Brain pericyte (primary cell): ENCODE data around the gene DMRT3.
"Not testable (repeated sequence)": the region's sequence is repeated elsewhere in the genome, so short reads cannot be mapped to it uniquely, and the experiment has no call there.

Source experiments
- DNase-seq: peaks from one replicate; pipeline ENCODE4 v3.0.0-alpha.2; 2012; ENCODE audit warnings: low read depth, low spot score

Gene DMRT3

GRCh38 chr9:971901-972500 is 4.5 kb upstream of the DMRT3 start:
- no peak for DNase-seq

- no peak for DNase-seq
Measured at GRCh38 chr9:972501-973294, 3.8 kb upstream of the DMRT3 start.

GRCh38 chr9:973295-973834 is 3.1 kb upstream of the DMRT3 start:
- no peak for DNase-seq

GRCh38 chr9:974031-974995 is 2.1 kb upstream of the DMRT3 start:
- no peak for DNase-seq

GRCh38 chr9:974996-975739 is 1.3 kb upstream of the DMRT3 start:
- DNase-seq, result no peak

DNA sequence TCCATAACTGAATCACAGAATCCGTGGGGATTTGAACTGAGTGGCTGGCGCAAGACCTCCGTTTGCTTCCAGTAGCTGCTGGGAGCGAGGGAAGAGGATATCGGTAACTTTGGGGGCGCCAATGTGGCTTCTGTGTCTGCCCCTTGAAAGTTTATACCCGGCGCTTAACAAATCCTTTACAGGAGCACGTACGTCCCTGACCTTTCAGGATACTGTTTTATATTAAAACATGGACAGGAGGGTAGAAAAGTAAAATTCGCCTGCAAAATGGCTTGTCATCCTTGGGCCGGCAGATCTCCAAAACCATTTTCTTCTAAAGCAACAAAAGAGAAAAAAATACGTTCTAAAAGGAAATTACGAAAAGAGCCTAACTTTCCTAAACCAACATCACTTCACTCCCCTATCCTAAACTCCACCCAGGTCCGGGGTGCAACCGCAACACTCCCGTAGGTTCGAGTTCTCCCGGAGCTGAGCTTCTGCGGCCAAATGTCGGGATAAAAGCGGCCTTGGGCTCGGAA is 656 bp upstream of the DMRT3 start:
- DNase-seq, result no peak

DNA sequence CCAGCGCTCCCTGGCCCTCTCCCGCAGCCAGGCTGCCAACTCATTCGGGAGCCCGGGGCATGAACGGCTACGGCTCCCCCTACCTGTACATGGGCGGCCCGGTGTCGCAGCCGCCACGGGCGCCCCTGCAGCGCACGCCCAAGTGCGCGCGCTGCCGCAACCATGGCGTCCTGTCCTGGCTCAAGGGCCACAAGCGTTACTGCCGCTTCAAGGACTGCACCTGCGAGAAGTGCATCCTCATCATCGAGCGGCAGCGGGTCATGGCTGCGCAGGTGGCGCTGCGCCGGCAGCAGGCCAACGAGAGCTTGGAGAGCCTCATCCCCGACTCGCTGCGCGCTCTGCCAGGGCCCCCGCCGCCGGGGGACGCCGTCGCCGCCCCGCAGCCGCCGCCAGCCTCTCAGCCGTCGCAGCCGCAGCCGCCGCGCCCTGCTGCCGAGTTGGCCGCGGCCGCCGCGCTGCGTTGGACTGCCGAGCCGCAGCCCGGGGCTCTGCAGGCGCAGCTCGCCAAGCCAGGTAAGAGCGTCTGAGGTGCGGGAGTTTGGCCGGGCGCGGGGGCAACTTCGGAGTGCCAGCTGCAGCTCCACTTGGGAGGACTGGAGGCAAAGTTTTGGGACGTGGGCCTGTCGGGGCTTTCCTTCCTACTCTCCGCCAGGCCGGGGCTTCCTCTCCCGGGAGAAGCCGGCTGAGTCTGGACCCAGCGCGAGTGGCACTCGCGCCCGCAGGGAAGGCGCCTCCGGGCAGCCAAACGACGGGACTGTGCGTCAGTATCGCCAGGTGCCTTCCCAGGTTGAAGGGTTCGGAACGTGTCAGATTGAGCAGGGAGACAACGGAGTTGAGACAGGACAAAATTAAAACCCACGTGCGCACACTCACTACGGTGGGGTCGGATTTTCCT is 735 bp downstream of the DMRT3 start:
- DNase-seq, result no peak

DNA sequence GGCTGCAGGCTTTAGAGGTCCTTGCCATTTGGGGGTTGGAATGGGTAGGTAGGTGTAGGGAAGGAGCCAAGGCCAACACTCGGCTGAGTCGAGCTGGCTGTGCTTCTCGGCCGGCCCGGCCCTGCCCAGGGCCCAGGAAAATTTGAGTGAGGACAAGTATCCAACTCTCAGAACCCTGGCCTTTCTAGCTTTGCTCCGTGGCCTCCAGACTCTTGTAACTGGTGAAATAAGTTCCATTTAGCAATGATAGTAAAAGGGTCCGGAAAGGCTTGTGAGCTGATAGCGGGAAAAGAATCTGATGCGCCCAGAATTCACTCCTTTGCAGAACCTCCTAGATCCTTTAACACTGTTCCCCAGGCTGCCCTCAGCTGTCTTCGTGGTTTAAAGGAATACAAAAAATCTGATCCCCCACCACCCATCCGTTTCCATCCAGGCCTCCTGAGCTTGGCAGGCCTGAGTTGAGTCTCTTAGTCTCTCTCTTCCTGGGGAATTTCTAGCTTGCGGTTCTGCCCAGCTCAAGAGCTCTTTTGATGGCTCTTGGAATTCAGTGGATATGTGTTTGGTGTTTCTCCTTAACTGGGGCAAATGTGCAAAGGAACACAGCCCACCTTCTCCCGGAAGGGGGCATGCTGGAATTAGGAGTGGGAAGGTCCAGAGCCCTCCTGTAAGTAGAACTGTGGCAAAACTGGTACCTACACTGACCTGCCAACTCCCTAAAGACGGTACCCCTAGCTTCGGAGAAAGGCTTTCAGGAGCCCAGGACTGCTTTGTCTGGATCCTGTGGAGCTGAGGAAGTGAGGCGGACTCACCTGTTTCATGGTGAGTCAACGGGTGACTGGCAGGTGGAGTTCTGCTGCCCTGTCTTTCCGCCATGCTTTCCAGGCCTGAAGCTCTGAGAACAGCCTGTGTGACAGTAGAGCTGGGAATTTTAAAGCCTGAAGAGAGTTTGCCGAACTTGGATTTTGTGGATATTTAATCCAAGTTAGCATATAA is 1.7 kb downstream of the DMRT3 start:
- no peak for DNase-seq

DNA sequence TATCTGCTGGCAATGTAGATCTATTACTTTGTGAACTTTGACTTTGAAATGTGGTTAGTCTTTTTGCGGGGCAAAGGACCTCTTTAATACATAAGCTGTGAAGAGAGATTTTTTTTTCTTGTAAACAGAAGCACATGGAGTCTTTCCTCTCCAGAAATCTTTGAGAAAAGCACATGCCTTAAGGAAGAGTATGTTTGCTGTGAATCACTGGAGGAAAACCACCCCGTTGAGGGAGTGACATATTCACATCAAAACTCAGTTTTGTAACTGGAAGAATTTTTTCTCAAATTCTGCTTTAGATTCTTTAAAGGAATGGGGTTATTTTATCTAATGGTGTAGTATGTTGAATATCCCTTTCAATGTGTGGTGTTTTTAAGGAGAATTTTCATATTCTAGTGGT is 3.5 kb downstream of the DMRT3 start:
- no peak for DNase-seq

DNA sequence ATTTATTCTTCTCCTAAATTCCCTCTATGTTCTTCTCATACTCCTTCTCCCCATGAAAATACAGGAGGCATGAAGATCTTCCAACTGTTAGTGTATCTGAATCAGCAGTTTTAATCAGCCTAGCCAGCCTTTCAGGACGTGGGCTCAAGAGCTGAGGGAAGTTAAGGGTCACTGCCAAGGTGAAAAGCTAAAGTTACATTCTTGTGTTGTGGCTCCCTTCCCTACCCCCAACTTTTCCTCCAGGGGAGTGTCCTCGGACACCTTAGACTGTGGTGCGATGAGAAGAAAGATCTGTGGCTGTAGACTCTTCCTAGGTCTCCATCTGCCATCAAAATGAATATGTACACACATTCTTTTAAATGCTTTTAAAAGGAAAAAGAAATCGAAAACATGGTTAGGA is 4.2 kb downstream of the DMRT3 start:
- no peak for DNase-seq

DNA sequence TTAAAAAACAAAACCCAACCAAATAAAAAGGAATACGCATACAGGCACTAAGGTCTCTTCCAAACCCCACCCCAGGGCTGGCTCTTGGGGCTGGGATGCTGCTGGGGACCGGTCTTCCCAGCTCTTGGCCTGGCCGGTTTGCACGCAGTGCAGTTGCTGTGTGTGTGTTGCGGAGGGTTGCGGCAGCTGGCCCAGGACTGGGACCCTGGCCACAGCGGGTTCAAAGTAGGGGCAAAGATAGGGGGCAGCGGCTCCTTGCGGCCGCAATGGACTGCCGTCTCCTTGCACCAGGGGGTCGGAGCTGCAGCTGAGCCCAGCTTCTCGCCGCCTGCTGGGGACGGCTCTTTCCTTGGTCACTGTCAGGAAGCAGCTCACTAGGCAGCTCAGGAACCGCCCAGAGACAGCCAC is 5.0 kb downstream of the DMRT3 start:
- no peak for DNase-seq

DNA sequence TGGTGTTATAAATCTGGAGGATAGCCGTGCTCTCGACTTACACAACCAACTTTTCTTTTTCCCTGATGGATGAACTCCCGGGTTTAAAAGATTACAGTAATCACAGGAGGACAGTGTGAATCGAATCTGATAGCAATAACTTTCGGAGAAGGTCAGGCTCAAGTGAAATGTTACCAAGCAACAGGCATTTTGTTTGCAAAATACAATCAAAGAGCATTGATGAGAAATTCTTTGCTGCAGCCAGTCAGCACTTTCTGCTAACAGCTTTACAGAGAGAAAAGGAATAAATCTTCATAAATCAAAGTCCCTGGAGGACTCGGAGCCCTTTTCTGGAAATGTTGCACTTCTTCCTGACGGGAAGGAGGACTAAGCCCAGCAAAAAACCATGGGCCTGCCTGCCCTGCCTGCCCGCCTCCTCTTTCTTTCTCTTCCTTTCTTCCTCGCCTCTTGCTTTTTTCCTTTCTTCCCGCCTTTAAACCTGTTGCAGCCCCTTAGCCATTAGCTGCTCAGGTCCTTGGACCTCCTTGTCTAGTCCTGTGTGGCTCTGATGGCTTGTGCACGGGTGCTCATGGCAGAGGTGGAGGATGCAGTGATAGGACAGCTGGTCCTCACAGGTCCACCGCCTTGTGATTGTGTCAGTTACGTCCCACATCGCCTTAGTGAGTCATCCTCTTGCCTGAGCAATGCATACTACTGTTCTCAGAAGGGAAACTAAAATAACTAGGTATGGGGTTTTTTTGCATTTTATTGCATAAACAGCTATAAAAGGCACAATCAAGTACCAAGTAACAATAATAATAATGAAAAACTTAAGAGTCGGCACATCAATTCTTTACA is 6.2 kb downstream of the DMRT3 start:
- DNase-seq, result no peak

DNA sequence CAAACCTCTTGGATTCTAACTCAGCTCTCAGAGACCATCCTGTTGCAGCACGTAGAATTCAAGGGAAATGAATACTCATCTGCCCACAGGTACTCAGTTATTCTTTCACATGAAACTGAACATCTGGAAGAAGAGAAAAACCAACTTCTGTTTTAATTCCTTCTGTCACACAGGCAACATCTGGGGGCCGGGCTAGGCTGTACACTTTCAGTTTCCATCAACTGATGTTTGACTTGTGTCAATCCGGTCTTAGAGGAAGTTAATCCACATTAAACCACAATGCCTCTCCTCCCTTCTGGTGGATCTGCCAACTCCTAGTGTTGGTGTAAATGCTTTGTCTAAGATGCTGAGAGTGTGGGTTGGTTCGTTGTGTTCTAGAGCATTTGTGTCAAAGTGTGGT is 17.6 kb downstream of the DMRT3 start:
- no peak for DNase-seq

GRCh38 chr9:995192-995591 is 18.7 kb downstream of the DMRT3 start:
- no peak for DNase-seq

GRCh38 chr9:995781-996180 is 19.3 kb downstream of the DMRT3 start:
- no peak for DNase-seq

- not testable (repeated sequence) for DNase-seq
Measured at GRCh38 chr9:998299-999110, 22.1 kb downstream of the DMRT3 start.

DNA sequence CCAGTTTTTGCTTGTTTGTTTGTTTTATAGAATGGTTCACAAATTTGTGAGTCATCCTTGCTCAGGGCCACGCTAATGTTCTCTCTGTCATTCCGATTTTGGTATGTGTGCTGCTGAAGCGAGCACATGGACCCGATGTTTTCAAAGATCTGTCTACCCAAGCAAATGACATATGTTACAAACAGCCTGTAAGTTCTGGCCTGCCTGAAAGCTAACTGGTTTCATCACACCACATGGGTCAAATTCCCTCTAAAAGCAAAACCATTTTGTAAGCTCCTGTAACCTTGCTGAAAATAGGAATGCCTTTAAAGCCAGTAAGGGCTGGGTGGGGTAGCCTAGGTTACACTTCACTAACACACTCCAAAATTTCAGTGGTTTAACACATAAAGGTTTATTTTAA is 25.4 kb downstream of the DMRT3 start:
- no peak for DNase-seq
